Cardiac fibroblast (primary cell): ENCODE data around the gene JTB.
A peak's percentile ranks its signal among the peaks of the same experiment; 100 is the strongest.
"Not testable (repeated sequence)": the region's sequence is repeated elsewhere in the genome, so short reads cannot be mapped to it uniquely, and the experiment has no call there.

Experiments used
- DNase-seq, 2 donors: peaks; one replicate each; pipeline versions ENCODE4 v3.0.0 to v3.0.0-alpha.2; 2010; ENCODE audit warnings: low read depth in 2 of 2
- H3K4me3 ChIP-seq, 2 donors: replicated peaks in 1 of 2; 1 replicate in 1 of 2; 2 replicates in 1 of 2; pipeline ENCODE4 v1.5.1; 2011; ENCODE audit warnings: low read depth in 2 of 2, low read length in 2 of 2, mild to moderate bottlenecking in 2 of 2, moderate library complexity in 1 of 2
- TF ChIP-seq, protein P1 (sequence below): IDR thresholded peaks from one replicate; pipeline ENCODE4 v1.5.1; 2011; ENCODE audit warnings: low read depth, mild to moderate bottlenecking, low read length, inconsistent platforms

Gene JTB

DNA sequence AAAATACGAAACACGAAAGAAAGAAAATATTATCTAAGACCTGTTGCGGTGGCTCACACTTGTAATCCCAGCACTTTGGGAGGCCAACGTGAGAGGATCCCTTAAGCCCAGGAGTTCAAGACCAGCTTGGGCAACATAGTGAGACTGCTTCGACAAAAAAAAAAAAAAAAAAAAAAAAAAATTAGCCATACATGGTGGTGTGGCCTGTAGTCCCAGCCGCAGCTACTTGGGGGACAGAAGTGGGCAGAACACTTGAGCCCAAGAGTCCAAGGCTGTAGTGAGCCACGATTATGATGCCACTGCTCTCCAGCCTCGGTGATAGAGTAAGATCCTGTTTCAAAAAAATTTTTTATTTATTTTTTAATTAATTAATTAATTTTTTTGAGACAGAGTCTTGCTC lies 10.1 kb upstream of the JTB start:
- TF ChIP-seq, protein P1, sequence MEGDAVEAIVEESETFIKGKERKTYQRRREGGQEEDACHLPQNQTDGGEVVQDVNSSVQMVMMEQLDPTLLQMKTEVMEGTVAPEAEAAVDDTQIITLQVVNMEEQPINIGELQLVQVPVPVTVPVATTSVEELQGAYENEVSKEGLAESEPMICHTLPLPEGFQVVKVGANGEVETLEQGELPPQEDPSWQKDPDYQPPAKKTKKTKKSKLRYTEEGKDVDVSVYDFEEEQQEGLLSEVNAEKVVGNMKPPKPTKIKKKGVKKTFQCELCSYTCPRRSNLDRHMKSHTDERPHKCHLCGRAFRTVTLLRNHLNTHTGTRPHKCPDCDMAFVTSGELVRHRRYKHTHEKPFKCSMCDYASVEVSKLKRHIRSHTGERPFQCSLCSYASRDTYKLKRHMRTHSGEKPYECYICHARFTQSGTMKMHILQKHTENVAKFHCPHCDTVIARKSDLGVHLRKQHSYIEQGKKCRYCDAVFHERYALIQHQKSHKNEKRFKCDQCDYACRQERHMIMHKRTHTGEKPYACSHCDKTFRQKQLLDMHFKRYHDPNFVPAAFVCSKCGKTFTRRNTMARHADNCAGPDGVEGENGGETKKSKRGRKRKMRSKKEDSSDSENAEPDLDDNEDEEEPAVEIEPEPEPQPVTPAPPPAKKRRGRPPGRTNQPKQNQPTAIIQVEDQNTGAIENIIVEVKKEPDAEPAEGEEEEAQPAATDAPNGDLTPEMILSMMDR, result no peak
- no peak for DNase-seq
- H3K4me3 ChIP-seq, result no peak overlapping the region

DNA sequence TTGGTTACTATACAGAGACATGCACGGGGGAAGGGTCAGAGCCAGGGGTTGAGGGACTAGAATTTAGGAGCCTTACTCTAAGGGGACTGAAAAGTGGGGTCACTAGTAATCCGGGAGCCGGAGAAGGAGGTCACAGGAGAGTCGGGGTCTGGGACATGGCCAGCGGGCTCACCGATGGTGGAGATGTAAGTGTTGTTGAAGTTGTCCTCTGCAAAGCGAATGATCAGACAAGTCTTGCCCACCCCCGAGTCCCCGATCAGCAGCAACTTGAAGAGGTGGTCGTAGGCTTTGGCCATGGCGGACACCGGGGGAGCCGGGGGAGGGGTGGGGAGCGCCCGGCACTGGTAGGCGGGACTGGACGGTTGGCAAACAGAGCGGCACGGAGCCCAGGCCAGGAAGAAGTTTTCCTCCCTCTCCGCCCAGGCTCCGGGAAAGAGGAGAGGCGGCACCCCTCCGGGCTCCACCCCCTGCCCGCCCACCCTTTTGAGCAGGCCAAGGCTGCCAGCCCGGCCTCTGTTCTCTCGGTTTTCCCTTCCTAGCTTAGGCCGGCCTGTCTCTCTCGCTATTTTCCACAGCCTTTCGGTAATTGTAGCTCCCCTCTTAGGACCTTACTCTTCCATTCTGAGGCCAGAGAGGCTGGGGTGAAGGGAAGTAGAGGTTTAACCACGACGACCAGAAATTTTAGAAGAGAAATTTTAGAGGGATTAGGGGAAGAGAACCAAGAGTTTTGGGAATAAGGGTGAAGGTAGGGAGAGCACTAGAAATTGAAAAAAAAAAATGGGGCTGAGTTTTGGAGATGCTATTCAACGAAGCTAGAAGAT lies 8.7 kb upstream of the JTB start, which contains the start of gene RAB13:
Gene RAB13 (minus strand): TSS at position 399 of the 821 bp plus-strand sequence. CDS start 103 bp downstream, at position 296.
- DNase-seq, result peak; percentile 87 to 92
- peak within 1 kb of the TSS; percentile 72 to 89 for H3K4me3 ChIP-seq
- TF ChIP-seq, protein P1, result no peak

DNA sequence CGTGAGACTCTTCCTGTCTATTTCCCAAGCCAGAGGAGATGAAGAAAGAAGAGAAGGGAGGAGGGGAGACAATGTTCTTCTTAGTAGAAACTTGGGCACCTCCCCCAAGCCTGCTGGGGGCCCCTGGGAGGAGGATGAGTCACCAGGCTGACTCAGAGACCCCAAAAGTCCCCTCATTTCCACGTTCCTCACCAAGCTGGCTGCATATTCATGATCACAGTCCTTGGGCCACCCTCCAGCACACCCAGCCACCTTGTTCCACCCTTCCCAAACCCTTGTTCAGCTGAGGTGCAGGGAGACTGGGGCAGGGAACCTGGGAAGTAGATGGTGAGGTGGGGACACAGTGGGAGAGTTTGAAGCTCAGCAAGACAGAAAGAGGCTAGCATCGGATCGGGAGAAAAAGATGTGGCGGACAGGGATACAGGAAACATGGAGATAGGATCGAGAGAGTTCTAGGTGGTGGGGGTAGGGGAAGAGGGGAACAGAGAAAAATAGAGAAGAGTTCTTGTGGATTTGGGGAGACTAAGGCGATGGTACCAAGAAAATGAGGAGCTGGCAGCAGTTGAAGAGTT lies 8.0 kb upstream of the JTB start:
- TF ChIP-seq, protein P1, result no peak
- peak overlapping the region; percentile 72 to 89 for H3K4me3 ChIP-seq
- peak; percentile 80 to 93 for DNase-seq

DNA sequence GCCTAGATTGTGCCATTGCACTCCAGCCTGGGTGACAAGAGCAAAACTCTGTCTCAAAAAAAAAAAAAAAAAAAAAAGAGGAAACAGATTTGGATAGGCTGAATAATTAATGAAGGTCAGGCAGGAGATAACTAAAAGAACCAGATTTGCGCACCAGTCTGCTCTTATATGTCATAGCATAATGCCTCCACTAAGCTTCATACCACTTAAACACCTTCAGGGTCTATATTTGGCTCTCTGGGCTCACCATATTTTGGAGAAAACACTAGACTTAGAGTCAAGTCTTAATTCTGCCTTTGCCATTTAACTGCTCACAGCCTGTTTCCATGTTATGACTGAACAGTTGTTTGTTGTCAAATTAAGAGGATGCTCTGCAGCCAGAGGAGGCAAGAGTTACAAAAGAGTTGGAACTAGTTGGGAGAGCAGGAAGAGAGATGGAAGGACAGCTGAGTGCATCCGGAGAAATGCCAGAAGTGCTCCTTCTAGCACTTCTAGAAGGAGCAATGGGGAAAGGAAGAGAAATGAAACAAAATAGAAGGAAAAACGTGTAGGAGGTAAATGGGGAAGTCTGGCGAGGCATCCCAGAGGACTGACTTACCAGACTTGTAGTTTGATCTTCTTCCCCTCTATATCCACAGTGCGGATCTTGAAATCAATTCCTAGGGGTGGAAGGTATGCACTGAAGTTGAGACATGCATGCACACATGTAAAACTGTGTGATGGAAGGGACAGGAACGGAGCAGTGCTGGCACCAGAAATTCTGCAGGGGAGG lies 6.8 kb upstream of the JTB start:
- TF ChIP-seq, protein P1, result no peak
- DNase-seq, result peak in 1 of 2 donors; percentile 34
- peak overlapping the region; percentile 72 to 89 for H3K4me3 ChIP-seq

DNA sequence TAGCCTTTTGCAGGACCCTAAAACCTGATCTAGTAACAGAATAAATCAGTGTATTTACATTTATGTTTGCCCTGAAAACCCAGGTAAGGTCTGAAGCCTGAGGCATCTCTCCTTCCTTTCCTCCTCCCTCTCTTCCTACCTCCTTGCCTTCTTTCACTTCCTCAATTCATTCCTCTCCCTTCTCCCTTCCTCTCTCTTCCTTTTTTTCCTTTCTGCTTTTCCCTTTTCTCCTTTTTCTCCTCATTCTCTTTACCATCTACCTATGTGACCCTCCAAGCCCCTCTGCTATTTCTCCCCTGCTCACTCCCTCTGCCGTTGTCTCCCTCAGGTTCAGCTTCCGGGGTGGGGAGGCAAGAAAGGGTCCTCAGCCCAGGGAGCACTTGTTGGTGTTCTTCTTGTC lies 4.3 kb upstream of the JTB start:
- not testable (repeated sequence) for DNase-seq, H3K4me3 ChIP-seq

DNA sequence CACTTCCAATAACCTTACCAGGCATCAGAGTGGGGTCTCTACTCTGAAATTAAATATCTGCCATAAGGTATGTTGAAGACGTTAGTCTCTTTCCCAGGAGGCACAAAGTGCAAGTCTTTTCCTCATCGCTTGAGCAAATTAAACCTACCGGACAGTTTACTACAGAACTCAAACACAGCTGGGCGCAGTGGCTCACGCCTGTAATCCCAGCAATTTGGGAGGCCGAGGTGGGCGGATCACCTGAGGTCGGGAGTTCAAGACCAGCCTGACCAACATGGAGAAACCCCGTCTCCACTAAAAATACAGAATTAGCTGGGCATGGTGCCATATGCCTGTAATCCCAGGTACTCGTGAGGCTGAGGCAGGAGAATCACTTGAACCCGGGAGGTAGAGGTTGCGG lies 1.6 kb upstream of the JTB start:
- not testable (repeated sequence) for DNase-seq, H3K4me3 ChIP-seq

DNA sequence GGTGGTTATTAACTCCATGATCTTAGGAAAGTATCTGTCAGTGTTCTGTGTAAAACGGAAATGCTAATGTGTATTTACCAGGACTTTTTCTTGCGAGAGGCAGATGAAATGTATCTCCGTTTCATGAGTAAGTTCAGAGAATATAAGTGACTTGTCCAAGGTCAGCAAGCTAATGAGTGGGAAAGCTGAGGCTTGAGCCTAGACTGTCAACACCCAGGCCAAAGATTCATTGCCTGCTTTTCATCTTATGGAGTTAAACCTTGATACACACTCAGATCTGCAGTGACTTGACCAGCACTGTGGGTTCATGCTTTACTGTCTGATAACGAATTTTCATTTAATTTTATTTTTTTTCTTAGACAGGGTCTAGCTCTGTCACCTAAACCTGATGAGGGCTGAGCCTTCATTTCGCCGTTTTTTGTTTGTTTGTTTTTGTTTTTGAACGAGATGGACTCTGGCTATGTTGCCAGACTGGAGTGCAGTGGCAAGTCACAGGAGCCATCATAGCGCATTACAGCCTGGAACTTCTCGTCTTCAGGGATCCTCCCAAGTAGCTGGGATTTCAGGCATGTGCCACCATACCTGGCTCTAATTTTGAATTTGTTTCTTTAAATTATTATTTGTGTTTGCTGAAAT lies 918 bp upstream of the JTB start:
- peak overlapping the region; percentile 74 to 97 for H3K4me3 ChIP-seq
- TF ChIP-seq, protein P1, result no peak
- DNase-seq, result no peak
